DND-41 (cell line): ENCODE data around the gene RARS2.

Source experiments
- ATAC-seq: fragments of 200-7000 bp; cut with Tn5 transposase; 3 replicates; pipeline ENCODE4 v1.9.1; 2021; ENCODE audit warnings: low read depth; ENCODE audit not compliant: insufficient read depth
- DNase-seq: peaks from one replicate; pipeline ENCODE4 v3.0.0-alpha.2; 2020
- H2AFZ ChIP-seq: 2 replicates; pipeline ENCODE4 v1.6.0; 2012; ENCODE audit warnings: low read depth, low read length
- H3K27ac ChIP-seq: 2 replicates; pipeline ENCODE4 v1.5.1; 2012; ENCODE audit warnings: low read length, inconsistent platforms
- H3K27me3 ChIP-seq: fragments of 200-600 bp; sonication (generic); 2 replicates; pipeline ENCODE4 v1.6.0; 2012; ENCODE audit warnings: low read length, mild to moderate bottlenecking, inconsistent platforms; ENCODE audit not compliant: insufficient read depth, poor library complexity
- H3K36me3 ChIP-seq: 2 replicates; pipeline ENCODE4 v1.5.1; 2012; ENCODE audit warnings: low read length, inconsistent platforms; ENCODE audit not compliant: insufficient read depth
- H3K4me1 ChIP-seq: 2 replicates; pipeline ENCODE4 v1.5.1; 2012; ENCODE audit warnings: mild to moderate bottlenecking, low read length; ENCODE audit not compliant: insufficient read depth
- H3K4me2 ChIP-seq: 2 replicates; pipeline ENCODE4 v1.6.0; 2012; ENCODE audit warnings: mild to moderate bottlenecking, moderate library complexity, low read length, inconsistent platforms; ENCODE audit not compliant: insufficient read depth
- H3K4me3 ChIP-seq, 2 experiments: fragments of 200-600 bp in 1 of 2; shearing (Covaris generic) in 1 of 2; 2 replicates each; pipeline ENCODE4 v1.5.1; 2012 to 2016; ENCODE audit warnings: inconsistent platforms in 2 of 2, low read length in 2 of 2, mild to moderate bottlenecking in 2 of 2, low read depth in 1 of 2, moderate library complexity in 1 of 2
- H3K79me2 ChIP-seq: 2 replicates; pipeline ENCODE4 v1.6.0; 2012; ENCODE audit warnings: low read length, inconsistent platforms; ENCODE audit not compliant: insufficient read depth
- H3K9ac ChIP-seq: 2 replicates; pipeline ENCODE4 v1.6.0; 2012; ENCODE audit warnings: low read depth, mild to moderate bottlenecking, inconsistent platforms, low read length, moderate library complexity
- H3K9me3 ChIP-seq: 2 replicates; pipeline ENCODE4 v1.5.1; 2012; ENCODE audit warnings: low read length, moderate library complexity, mild to moderate bottlenecking, inconsistent platforms; ENCODE audit not compliant: insufficient read depth, severe bottlenecking
- H4K20me1 ChIP-seq: 2 replicates; pipeline ENCODE4 v1.6.0; 2012; ENCODE audit warnings: low read length; ENCODE audit not compliant: insufficient read depth
- CTCF ChIP-seq: IDR thresholded peaks from 2 replicates; pipeline ENCODE4 v1.5.1; 2012; ENCODE audit warnings: borderline replicate concordance, low read length, moderate library complexity, mild to moderate bottlenecking; ENCODE audit not compliant: poor library complexity, severe bottlenecking; ENCODE audit errors: extremely low read depth
- EZH2 ChIP-seq: IDR thresholded peaks from 3 replicates; pipeline ENCODE4 v1.6.1; 2012; ENCODE audit warnings: borderline replicate concordance, low read depth, mild to moderate bottlenecking, moderate library complexity, low read length, inconsistent platforms; ENCODE audit not compliant: severe bottlenecking

Gene RARS2

GRCh38 chr6:87529221-87529620 lies 60.6 kb downstream of the RARS2 start:
- Histone ChIP-seq H3K4me2 (no peak overlapping the region), H3K36me3 (peaks cover 38% of the 10 kb centered on the region), H3K4me1 (no peaks in the 10 kb centered on the region), H2AFZ (no peak overlapping the region), H3K27me3 (no peaks in the 10 kb centered on the region), H3K79me2 (no peaks in the 10 kb centered on the region), H3K4me3 (no peak overlapping the region), H3K9me3 (no peaks in the 10 kb centered on the region), H3K27ac (no peak overlapping the region), H3K9ac (no peak overlapping the region), H4K20me1 (no peaks in the 10 kb centered on the region)
- no peak for DNase-seq
- ATAC-seq, result no peak
- TF ChIP-seq CTCF (no peak), EZH2 (no peak)

- Histone ChIP-seq H3K4me3 (no peak overlapping the region), H3K27me3 (no peaks in the 10 kb centered on the region), H2AFZ (no peak overlapping the region), H3K9me3 (no peaks in the 10 kb centered on the region), H3K4me2 (no peak overlapping the region), H3K9ac (no peak overlapping the region), H3K4me1 (no peaks in the 10 kb centered on the region), H3K36me3 (peaks cover 55% of the 10 kb centered on the region), H3K27ac (no peak overlapping the region), H4K20me1 (no peaks in the 10 kb centered on the region), H3K79me2 (no peaks in the 10 kb centered on the region)
- DNase-seq (no peak), ATAC-seq (no peak)
- TF ChIP-seq EZH2, result no peak
- no peak for TF ChIP-seq CTCF
Observed at GRCh38 chr6:87522686-87523085, 67.1 kb downstream of the RARS2 start.

- H4K20me1 ChIP-seq, result no peaks in the 10 kb centered on the region
- H3K27ac ChIP-seq, result no peak overlapping the region
- peaks cover 76% of the 10 kb centered on the region for H3K36me3 ChIP-seq
- TF ChIP-seq CTCF (no peak), EZH2 (no peak)
- H3K9ac ChIP-seq, result no peak overlapping the region
- no peaks in the 10 kb centered on the region for H3K27me3 ChIP-seq
- H3K4me2 ChIP-seq, result no peak overlapping the region
- H3K4me3 ChIP-seq, result no peak overlapping the region
- H3K9me3 ChIP-seq, result no peaks in the 10 kb centered on the region
- no peaks in the 10 kb centered on the region for H3K79me2 ChIP-seq
- ATAC-seq, result no peak
- H3K4me1 ChIP-seq, result no peaks in the 10 kb centered on the region
- no peak for DNase-seq
- H2AFZ ChIP-seq, result no peak overlapping the region
Observed at GRCh38 chr6:87518453-87518852, 71.3 kb downstream of the RARS2 start.

- TF ChIP-seq EZH2 (no peak), CTCF (no peak)
- Histone ChIP-seq H3K27me3 (no peaks in the 10 kb centered on the region), H3K9ac (no peak overlapping the region), H3K4me2 (no peak overlapping the region), H3K27ac (no peak overlapping the region), H2AFZ (no peak overlapping the region), H3K36me3 (peaks cover 86% of the 10 kb centered on the region), H4K20me1 (no peaks in the 10 kb centered on the region), H3K4me3 (no peak overlapping the region), H3K9me3 (no peaks in the 10 kb centered on the region), H3K4me1 (no peaks in the 10 kb centered on the region), H3K79me2 (no peaks in the 10 kb centered on the region)
- DNase-seq (no peak), ATAC-seq (no peak)
Observed at GRCh38 chr6:87514831-87515230, 75.0 kb downstream of the RARS2 start.
